KBM-7 (cell line): ENCODE measurements around the gene TBC1D13.
"Not testable (repeated sequence)": the region's sequence is repeated elsewhere in the genome, so short reads cannot be mapped to it uniquely, and the experiment has no call there.

Experiments used
- DNase-seq: peaks from one replicate; pipeline ENCODE4 v3.0.0-alpha.2; 2015
- in situ Hi-C: fragments of 300-500 bp; cut with MboI; formaldehyde crosslinking; loops from 2 replicates; pipeline ENCODE4 v1.14.3; 2020; ENCODE audit warnings: low sequenced_read_pairs, low pct_unique_long_range_greater_than_20kb, mixed read lengths

The TBC1D13 gene

GRCh38 chr9:128786681-128787601 is at the start of gene TBC1D13:
Gene TBC1D13 (plus strand): TSS chr9:128787253. CDS start chr9:128787354, 101 bp downstream.
- DNase-seq: peak; percentile 90
- in situ Hi-C loops: no loop called here

- DNase-seq: no peak
- in situ Hi-C loops: no loop called here
Observed at GRCh38 chr9:128742401-128742800, 44.7 kb upstream of the TBC1D13 start.

- in situ Hi-C loops: no loop called here
- no peak for DNase-seq
Observed at GRCh38 chr9:128743421-128743820, 43.6 kb upstream of the TBC1D13 start.

- DNase-seq: no peak
- in situ Hi-C loops: no loop called here
Observed at GRCh38 chr9:128747241-128747640, 39.8 kb upstream of the TBC1D13 start.

- in situ Hi-C loops: no loop called here
- DNase-seq: no peak
Observed at GRCh38 chr9:128750926-128751595, 36.0 kb upstream of the TBC1D13 start.

- no peak for DNase-seq
- in situ Hi-C loops: no loop called here
Observed at GRCh38 chr9:128753627-128754026, 33.4 kb upstream of the TBC1D13 start.

- in situ Hi-C loops: no loop called here
- DNase-seq: no peak
Observed at GRCh38 chr9:128757602-128758001, 29.5 kb upstream of the TBC1D13 start.

GRCh38 chr9:128762671-128763449 is 24.2 kb upstream of the TBC1D13 start:
- DNase-seq: no peak

GRCh38 chr9:128764361-128764760 is 22.7 kb upstream of the TBC1D13 start:
- peak; percentile 41 for DNase-seq
- in situ Hi-C loops: no loop called here

More at GRCh38 chr9:128762671-128763449, 24.2 kb upstream of the TBC1D13 start:
- in situ Hi-C loops: no loop called here

- in situ Hi-C loops: no loop called here
- no peak for DNase-seq
Observed at GRCh38 chr9:128765499-128765898, 21.6 kb upstream of the TBC1D13 start.

- in situ Hi-C loops: no loop called here
Observed at GRCh38 chr9:128768606-128769005, 18.4 kb upstream of the TBC1D13 start.

GRCh38 chr9:128770286-128771030 is 16.6 kb upstream of the TBC1D13 start:
- in situ Hi-C loops: no loop called here
- DNase-seq: no peak

More at GRCh38 chr9:128768606-128769005, 18.4 kb upstream of the TBC1D13 start:
- peak; percentile 80 for DNase-seq

- in situ Hi-C loops: no loop called here
- DNase-seq: peak; percentile 32
Observed at GRCh38 chr9:128771094-128771721, 15.8 kb upstream of the TBC1D13 start.

- DNase-seq: peak; percentile 86
- in situ Hi-C loops: no loop called here
Observed at GRCh38 chr9:128771745-128772519, 15.1 kb upstream of the TBC1D13 start, which contains the start of gene ZER1. Gene ZER1 (minus strand): TSS chr9:128771927. CDS start chr9:128755565, 16,362 bp downstream.

GRCh38 chr9:128773049-128773448 is 14.0 kb upstream of the TBC1D13 start:
- in situ Hi-C loops: no loop called here
- DNase-seq: no peak

GRCh38 chr9:128774804-128775203 is 12.2 kb upstream of the TBC1D13 start:
- in situ Hi-C loops: no loop called here
- DNase-seq: no peak

- in situ Hi-C loops, DNase-seq: not testable (repeated sequence)
Observed at GRCh38 chr9:128780093-128780492, 7.0 kb upstream of the TBC1D13 start.
